ENCODE results near the gene TLN1.

Gene TLN1

DNA sequence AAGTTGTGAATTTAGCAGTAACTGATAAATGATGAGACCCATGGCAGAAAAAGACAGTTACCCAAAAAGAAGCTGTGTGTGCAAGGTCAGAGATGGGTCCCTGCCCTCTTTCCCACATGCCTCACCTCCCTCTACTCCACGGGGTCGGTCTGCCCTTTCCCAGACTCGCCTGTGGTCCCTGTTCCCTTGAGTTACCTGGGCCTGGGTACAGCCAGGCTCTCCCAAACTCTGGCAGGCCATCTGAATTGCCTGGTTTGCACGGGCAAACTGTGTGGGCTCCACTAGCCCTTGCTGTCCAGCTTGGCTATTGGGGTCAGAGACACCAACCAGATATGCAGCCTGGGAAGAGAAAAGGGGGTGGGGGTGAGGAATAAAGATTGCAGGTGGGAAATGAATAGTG, 23.8 kb downstream of the TLN1 start:
- Histone ChIP-seq H3K27me3 (replicated peaks; ENCODE audit: control insufficient read depth, insufficient read depth, low read length, poor library complexity, severe bottlenecking) (no peaks in the 10 kb centered on the region), H3K36me3 (ENCODE audit: control insufficient read depth, insufficient read depth, low read length) (peaks cover 96% of the 10 kb centered on the region)

DNA sequence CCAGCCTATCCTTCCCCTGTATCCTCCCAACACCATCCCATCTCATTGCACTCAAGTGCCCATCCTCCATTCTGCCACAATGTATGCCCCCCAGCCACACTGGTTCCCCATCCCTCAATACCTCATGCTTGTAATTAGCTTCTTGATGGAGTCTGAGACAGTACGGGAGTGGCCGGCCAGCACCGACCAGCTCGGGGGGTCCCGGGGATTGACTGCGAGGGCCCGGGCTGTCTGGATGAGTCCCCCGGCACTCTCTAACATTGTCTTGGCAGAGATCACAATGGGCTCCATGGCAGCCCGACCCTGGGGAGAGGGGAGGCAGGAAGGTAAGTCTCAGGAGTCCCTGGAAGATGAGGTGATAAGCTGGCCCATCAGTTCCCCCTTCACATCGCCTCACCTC, 25.0 kb downstream of the TLN1 start:
- Histone ChIP-seq H3K4me3 (ENCODE audit: insufficient read depth, low read depth, low read length, poor library complexity, severe bottlenecking) (no peak overlapping the region), H3K27me3 (replicated peaks; ENCODE audit: control insufficient read depth, insufficient read depth, low read length, poor library complexity, severe bottlenecking) (no peaks in the 10 kb centered on the region), H3K9me3 (ENCODE audit: control insufficient read depth, low read length) (no peaks in the 10 kb centered on the region), H3K27ac (ENCODE audit: insufficient read depth, low read length, poor library complexity, severe bottlenecking) (no peak overlapping the region), H3K4me1 (ENCODE audit: control insufficient read depth, insufficient read depth, low read length, poor library complexity, severe bottlenecking) (no peaks in the 10 kb centered on the region), H3K36me3 (ENCODE audit: control insufficient read depth, insufficient read depth, low read length) (peaks cover 91% of the 10 kb centered on the region)
- no peak for DNase-seq

More for the DNA sequence above, 23.8 kb downstream of the TLN1 start:
- no peaks in the 10 kb centered on the region for H3K4me1 ChIP-seq (ENCODE audit: control insufficient read depth, insufficient read depth, low read length, poor library complexity, severe bottlenecking)
- peak overlapping the region; percentile 24 for H3K27ac ChIP-seq (ENCODE audit: insufficient read depth, low read length, poor library complexity, severe bottlenecking)
- no peak for DNase-seq
- no peaks in the 10 kb centered on the region for H3K9me3 ChIP-seq (ENCODE audit: control insufficient read depth, low read length)
- H3K4me3 ChIP-seq (ENCODE audit: insufficient read depth, low read depth, low read length, poor library complexity, severe bottlenecking): no peak overlapping the region

DNA sequence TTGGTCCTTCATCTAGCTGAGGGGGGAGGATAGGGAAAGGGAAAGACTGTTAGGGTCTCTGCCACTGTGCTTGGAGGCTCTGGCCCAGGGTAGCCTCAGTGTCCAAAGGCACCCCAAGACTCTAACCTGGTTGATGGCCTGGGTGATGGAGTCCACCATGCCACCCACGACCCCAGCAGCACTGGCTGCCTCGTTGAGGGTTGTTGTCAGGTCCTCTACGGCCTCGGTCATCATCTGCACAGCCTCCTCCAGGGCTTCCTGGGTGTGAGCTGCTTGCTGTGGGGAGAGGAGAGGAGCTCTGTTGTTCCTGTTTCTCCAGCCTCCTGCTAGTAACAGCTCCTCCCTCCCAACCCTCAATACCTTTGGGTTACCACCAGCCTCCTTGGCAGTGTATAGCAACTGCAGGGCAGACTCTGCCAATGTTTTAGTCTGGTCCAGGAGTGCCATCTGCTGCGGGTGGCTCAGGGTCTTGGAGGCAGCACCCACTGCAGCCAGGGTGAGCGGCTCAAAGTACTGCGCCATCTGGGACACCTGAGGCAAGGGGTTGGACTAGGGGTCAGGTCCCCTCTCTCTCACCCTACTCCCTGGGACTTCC, 26.1 kb downstream of the TLN1 start:
- no peak for DNase-seq
- H3K27me3 ChIP-seq (replicated peaks; ENCODE audit: control insufficient read depth, insufficient read depth, low read length, poor library complexity, severe bottlenecking): no peaks in the 10 kb centered on the region
- H3K4me3 ChIP-seq (ENCODE audit: insufficient read depth, low read depth, low read length, poor library complexity, severe bottlenecking): no peak overlapping the region
- no peaks in the 10 kb centered on the region for H3K9me3 ChIP-seq (ENCODE audit: control insufficient read depth, low read length)
- no peak overlapping the region for H3K27ac ChIP-seq (ENCODE audit: insufficient read depth, low read length, poor library complexity, severe bottlenecking)
- H3K36me3 ChIP-seq (ENCODE audit: control insufficient read depth, insufficient read depth, low read length): peaks cover 91% of the 10 kb centered on the region
- no peaks in the 10 kb centered on the region for H3K4me1 ChIP-seq (ENCODE audit: control insufficient read depth, insufficient read depth, low read length, poor library complexity, severe bottlenecking)

DNA sequence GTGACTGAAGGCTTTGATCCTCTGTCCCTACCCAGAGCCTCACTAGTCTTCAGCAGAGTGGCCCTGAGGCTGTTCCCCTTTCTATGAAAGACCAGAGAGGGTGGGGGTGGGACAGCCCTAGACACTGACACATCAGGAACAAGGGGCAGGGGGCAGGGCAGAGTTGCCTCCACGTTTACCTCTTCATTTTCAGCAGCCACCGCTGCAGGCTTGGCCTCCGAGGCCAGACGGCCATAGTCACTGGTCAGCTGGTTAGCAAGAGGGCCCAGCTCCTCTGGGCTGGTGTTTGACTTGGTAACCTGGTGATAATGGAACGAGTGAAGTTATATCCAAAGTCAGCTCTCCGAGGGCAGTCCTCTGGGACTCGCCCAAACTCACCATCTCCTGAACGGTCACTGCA, 26.6 kb downstream of the TLN1 start:
- no peaks in the 10 kb centered on the region for H3K4me1 ChIP-seq (ENCODE audit: control insufficient read depth, insufficient read depth, low read length, poor library complexity, severe bottlenecking)
- no peaks in the 10 kb centered on the region for H3K9me3 ChIP-seq (ENCODE audit: control insufficient read depth, low read length)
- H3K36me3 ChIP-seq (ENCODE audit: control insufficient read depth, insufficient read depth, low read length): peaks cover 91% of the 10 kb centered on the region
- H3K27ac ChIP-seq (ENCODE audit: insufficient read depth, low read length, poor library complexity, severe bottlenecking): no peak overlapping the region
- H3K4me3 ChIP-seq (ENCODE audit: insufficient read depth, low read depth, low read length, poor library complexity, severe bottlenecking): no peak overlapping the region
- H3K27me3 ChIP-seq (replicated peaks; ENCODE audit: control insufficient read depth, insufficient read depth, low read length, poor library complexity, severe bottlenecking): no peaks in the 10 kb centered on the region
- no peak for DNase-seq

DNA sequence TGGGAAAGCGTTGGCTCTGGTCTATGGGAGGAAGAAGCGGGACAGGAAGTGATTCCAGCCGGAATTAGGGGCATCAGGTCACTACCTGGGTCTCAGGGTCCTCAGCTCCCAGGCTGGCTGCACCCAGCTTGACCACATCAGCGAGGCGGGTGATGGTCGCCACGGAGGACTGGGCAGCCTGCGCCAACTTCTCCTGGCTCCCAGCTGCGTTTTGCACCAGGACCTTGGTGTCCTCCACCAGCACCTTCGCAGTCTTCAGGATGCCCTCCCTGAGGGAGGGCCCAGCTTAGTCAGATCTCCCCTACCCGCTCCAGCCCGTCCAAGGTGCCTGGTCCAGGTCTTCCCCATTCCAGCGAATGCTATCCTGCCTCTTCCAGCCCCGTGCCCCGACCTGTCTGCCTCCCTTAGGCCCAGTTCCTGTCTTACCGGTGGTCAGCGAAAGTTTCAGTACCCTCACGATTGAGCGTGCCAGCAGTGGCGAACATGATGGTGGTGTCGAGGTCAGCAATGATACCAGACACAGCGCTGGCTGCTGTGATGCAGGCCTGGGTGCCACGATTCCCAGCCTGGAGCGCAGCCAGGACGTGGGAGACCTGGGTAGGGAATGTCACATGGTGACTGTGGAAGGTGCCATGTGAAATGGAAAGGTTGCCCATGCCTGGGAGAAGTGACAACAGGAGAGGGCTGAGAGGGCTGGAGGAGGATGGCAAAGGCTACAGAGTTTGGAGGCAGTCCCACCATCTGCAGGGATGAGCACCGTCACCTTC, 27.9 kb downstream of the TLN1 start:
- peaks cover 95% of the 10 kb centered on the region for H3K36me3 ChIP-seq (ENCODE audit: control insufficient read depth, insufficient read depth, low read length)
- H3K4me1 ChIP-seq (ENCODE audit: control insufficient read depth, insufficient read depth, low read length, poor library complexity, severe bottlenecking): no peaks in the 10 kb centered on the region
- H3K9me3 ChIP-seq (ENCODE audit: control insufficient read depth, low read length): no peaks in the 10 kb centered on the region
- H3K4me3 ChIP-seq (ENCODE audit: insufficient read depth, low read depth, low read length, poor library complexity, severe bottlenecking): no peak overlapping the region
- H3K27me3 ChIP-seq (replicated peaks; ENCODE audit: control insufficient read depth, insufficient read depth, low read length, poor library complexity, severe bottlenecking): no peaks in the 10 kb centered on the region
- H3K27ac ChIP-seq (ENCODE audit: insufficient read depth, low read length, poor library complexity, severe bottlenecking): no peak overlapping the region
- no peak for DNase-seq

DNA sequence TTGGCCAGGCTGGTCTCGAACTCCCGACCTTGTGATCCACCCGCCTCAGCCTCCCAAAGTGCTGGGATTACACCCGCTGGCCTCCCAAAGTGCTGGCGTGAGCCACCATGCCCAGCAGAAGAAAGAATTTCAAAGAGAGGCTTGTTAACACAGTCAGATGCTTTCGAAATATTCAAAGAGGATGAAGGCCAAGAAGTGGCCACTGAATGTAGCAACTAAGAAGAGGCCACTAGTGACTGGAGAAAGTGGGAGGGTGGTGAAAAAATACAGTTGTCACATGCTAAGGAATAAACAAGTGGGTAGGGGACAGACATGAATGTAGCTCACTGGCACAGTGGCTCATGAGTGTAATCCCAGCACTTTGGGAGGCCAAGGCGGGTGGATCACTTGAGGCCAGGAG, 29.3 kb downstream of the TLN1 start:
- Histone ChIP-seq H3K36me3 (ENCODE audit: control insufficient read depth, insufficient read depth, low read length) (peaks cover 95% of the 10 kb centered on the region), H3K9me3 (ENCODE audit: control insufficient read depth, low read length) (no peaks in the 10 kb centered on the region)
- DNase-seq: no peak

DNA sequence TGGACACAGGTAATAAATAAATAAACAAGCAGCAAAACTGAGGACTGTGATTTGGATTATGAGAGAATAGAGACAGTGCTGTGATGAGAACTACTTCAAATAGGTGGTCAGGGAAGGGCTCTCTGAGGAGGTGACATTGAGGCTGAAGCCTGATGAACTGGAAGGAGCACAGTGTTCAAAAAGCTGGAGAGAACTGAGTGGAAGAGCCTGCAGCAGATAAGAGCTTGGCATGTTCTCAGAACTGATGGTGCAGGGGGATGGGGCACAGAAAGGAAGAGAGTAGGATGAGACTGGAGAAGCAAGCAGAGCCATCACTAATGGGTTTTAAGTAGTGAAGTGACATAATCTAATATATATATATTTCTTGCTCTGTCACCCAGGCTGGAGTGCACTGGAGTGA, 31.1 kb downstream of the TLN1 start:
- Histone ChIP-seq H3K9me3 (ENCODE audit: control insufficient read depth, low read length) (no peaks in the 10 kb centered on the region), H3K4me1 (ENCODE audit: control insufficient read depth, insufficient read depth, low read length, poor library complexity, severe bottlenecking) (peaks cover 6% of the 10 kb centered on the region), H3K27ac (ENCODE audit: insufficient read depth, low read length, poor library complexity, severe bottlenecking) (no peak overlapping the region), H3K4me3 (ENCODE audit: insufficient read depth, low read depth, low read length, poor library complexity, severe bottlenecking) (no peak overlapping the region), H3K36me3 (ENCODE audit: control insufficient read depth, insufficient read depth, low read length) (peaks cover 88% of the 10 kb centered on the region), H3K27me3 (replicated peaks; ENCODE audit: control insufficient read depth, insufficient read depth, low read length, poor library complexity, severe bottlenecking) (no peaks in the 10 kb centered on the region)
- no peak for DNase-seq

More for the DNA sequence above, 29.3 kb downstream of the TLN1 start:
- H3K4me3 ChIP-seq (ENCODE audit: insufficient read depth, low read depth, low read length, poor library complexity, severe bottlenecking): no peak overlapping the region
- no peak overlapping the region for H3K27ac ChIP-seq (ENCODE audit: insufficient read depth, low read length, poor library complexity, severe bottlenecking)
- H3K27me3 ChIP-seq (replicated peaks; ENCODE audit: control insufficient read depth, insufficient read depth, low read length, poor library complexity, severe bottlenecking): no peaks in the 10 kb centered on the region
- H3K4me1 ChIP-seq (ENCODE audit: control insufficient read depth, insufficient read depth, low read length, poor library complexity, severe bottlenecking): no peaks in the 10 kb centered on the region

DNA sequence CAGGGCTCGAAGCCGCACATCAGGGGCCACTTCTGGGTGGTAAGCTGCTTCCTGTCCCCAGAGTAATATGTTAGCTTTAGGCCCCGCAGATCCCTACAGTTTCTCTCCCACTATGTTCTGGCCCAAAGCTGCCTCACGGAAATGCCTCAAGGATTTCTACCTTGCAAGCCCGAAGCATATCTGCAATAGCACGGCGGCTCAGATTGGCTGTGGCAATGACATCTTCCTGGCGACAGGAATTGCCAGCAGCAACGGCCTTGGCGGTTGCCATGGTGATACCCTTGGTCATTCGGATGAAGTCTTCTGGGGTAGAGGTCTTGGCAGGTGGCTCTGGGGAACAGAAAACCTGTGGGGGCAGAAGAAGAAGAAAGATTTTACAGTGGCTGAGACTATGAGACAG, 32.0 kb downstream of the TLN1 start:
- no peaks in the 10 kb centered on the region for H3K9me3 ChIP-seq (ENCODE audit: control insufficient read depth, low read length)
- peaks cover 79% of the 10 kb centered on the region for H3K36me3 ChIP-seq (ENCODE audit: control insufficient read depth, insufficient read depth, low read length)
- H3K4me1 ChIP-seq (ENCODE audit: control insufficient read depth, insufficient read depth, low read length, poor library complexity, severe bottlenecking): peaks cover 6% of the 10 kb centered on the region
- H3K4me3 ChIP-seq (ENCODE audit: insufficient read depth, low read depth, low read length, poor library complexity, severe bottlenecking): no peak overlapping the region
- DNase-seq: no peak
- H3K27ac ChIP-seq (ENCODE audit: insufficient read depth, low read length, poor library complexity, severe bottlenecking): no peak overlapping the region
- H3K27me3 ChIP-seq (replicated peaks; ENCODE audit: control insufficient read depth, insufficient read depth, low read length, poor library complexity, severe bottlenecking): no peaks in the 10 kb centered on the region

DNA sequence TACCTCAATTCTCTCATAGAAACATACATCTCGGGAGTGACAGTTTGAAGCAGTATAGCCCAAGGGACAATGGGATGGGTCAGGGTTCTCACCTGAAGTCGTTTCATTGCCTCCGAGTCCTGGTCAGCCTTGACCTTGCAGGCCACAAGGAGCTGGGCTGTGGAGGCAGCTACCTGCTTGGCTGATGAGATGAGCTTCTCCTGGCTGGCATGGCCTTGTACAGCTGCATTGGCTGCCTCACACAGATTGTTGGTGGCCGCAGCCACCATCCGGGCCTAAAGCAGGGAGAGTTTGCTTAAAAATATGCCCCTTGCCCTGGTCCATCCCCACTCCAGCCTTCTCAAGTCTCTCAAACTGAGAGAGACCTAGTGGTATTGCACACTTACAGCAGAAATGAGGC, 33.8 kb downstream of the TLN1 start:
- Histone ChIP-seq H3K4me1 (ENCODE audit: control insufficient read depth, insufficient read depth, low read length, poor library complexity, severe bottlenecking) (peaks cover 6% of the 10 kb centered on the region), H3K27me3 (replicated peaks; ENCODE audit: control insufficient read depth, insufficient read depth, low read length, poor library complexity, severe bottlenecking) (no peaks in the 10 kb centered on the region), H3K27ac (ENCODE audit: insufficient read depth, low read length, poor library complexity, severe bottlenecking) (no peak overlapping the region), H3K9me3 (ENCODE audit: control insufficient read depth, low read length) (no peaks in the 10 kb centered on the region), H3K4me3 (ENCODE audit: insufficient read depth, low read depth, low read length, poor library complexity, severe bottlenecking) (no peak overlapping the region), H3K36me3 (ENCODE audit: control insufficient read depth, insufficient read depth, low read length) (peaks cover 61% of the 10 kb centered on the region)
- no peak for DNase-seq

DNA sequence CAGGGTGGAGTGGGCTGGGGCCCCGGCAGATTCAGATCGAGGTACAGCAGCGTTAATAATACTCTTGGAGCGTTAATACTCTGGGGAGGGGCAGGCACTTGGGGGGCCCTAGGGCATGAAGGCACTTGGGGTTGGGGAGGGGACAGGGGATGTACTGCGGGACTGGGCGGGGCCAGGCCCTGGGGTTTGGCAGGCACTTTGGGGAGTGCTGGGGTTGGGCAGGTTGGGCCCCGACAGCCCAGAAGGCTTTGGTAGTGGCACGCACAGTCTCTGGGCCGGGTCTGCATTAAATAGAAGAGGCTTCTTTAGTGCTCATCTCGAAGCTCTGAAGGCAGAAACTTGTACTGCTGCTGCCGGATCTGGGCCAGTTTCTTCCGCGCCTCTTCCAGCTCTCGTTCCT, 34.5 kb downstream of the TLN1 start:
- no peaks in the 10 kb centered on the region for H3K27me3 ChIP-seq (replicated peaks; ENCODE audit: control insufficient read depth, insufficient read depth, low read length, poor library complexity, severe bottlenecking)
- H3K4me1 ChIP-seq (ENCODE audit: control insufficient read depth, insufficient read depth, low read length, poor library complexity, severe bottlenecking): peaks cover 6% of the 10 kb centered on the region
- H3K4me3 ChIP-seq (ENCODE audit: insufficient read depth, low read depth, low read length, poor library complexity, severe bottlenecking): no peak overlapping the region
- no peaks in the 10 kb centered on the region for H3K9me3 ChIP-seq (ENCODE audit: control insufficient read depth, low read length)
- DNase-seq: no peak
- H3K27ac ChIP-seq (ENCODE audit: insufficient read depth, low read length, poor library complexity, severe bottlenecking): no peak overlapping the region
- peaks cover 53% of the 10 kb centered on the region for H3K36me3 ChIP-seq (ENCODE audit: control insufficient read depth, insufficient read depth, low read length)

Measured in effector memory CD4-positive, alpha-beta T cell (primary cell).